Omental fat pad (tissue), 4 donors: ENCODE results near the gene RADIL. TPM values are rescaled to one million over a fixed set of nuclear protein-coding genes. Genes with fewer than 3 reads are reported as not detected.

ENCODE experiments used
- ATAC-seq: fragments of 150-250 bp; one replicate; pipeline ENCODE4 v1.9.1; 2016; ENCODE audit warnings: mild to moderate bottlenecking, moderate library complexity; ENCODE audit not compliant: low FRiP score
- DNase-seq: peaks from one replicate; pipeline ENCODE4 v3.0.0-alpha.2; 2019; ENCODE audit warnings: low spot score
- CTCF ChIP-seq, 3 donors: fragments of 450-650 bp; IDR thresholded peaks; one replicate each; pipeline ENCODE4 v1.5.1; 2016 to 2017; ENCODE audit warnings: antibody characterized with exemption in 3 of 3, mild to moderate bottlenecking in 3 of 3, moderate library complexity in 2 of 3
- total RNA-seq, 4 donors: library from RNA; depleted of rRNA; stranded (reverse); fragments of >200 nt; gene quantifications; one replicate each; pipeline ENCODE4 v1.1.0, GENCODE V29; 2016

RADIL gene
- total RNA-seq, 4 donors from 2014 or later, result 1.1 to 12.3 (median 4.4) TPM

DNA sequence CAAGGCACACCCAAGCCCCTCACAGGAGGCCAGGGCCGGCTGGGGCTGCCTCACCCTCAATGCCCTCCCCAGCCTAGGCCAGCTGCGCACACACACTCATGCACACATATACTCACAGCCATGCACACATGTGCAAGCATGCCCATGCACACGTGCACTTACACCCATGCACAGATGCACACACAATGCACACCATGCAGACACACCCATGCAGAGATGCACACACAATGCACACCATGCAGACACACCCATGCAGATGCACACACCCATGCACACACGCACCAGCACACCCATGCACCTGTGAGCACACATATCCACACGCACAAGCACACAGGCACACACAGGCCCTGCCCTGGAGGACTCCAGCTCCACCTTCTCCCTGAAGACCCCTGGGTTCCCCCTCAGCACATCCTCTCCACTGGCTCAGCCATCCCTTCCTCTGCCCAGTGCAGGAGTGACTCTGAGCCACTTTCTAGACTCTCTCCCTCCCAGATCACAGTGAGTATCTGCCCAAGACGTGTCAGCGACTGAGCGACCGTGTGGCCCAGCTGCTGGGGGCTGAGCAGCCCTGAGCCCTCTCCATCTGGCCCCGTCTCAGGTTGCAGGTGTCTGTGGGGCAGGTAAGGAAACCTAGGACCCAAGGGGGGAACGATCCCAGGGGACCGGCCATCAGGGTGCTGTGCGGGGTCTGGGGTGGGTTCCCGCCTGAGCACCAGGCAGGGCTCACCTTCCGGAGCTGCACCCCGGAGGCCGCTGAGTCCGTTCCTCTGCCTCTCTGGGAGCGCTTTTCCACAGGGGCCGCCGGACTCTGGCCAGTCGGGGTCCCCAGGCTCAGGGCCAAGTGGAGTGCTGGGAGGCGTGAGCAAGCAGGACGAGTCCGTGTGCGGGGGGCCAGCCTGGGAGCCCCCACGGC lies 82.3 kb downstream of the RADIL start:
- ATAC-seq (no peak), DNase-seq (no peak)
- TF ChIP-seq CTCF (IDR thresholded peaks at IDR 0.05), result no peak

DNA sequence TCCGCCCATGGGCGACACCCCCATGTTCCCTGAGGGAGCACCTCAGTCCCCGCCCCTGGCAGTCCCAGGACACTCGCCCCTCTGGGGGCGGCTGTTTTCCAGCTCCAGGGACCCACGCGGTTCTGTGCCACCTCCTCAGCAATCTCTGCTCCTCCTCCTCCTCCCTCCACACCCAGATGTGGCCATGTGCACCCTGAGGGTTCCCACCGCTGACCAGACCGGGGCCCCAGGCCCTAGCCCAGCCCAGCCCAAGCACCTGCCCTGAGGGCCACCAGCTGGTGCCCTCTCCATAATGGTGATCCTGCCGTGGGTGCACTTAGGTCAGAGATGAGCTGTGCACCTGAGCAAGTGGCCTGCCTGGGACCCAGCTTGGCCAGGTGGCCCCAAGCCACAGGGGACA lies 83.0 kb downstream of the RADIL start:
- ATAC-seq, result no peak
- TF ChIP-seq CTCF (IDR thresholded peaks at IDR 0.05), result no peak

GRCh38 chr7:4799508-4800268 lies 83.8 kb downstream of the RADIL start:
- ATAC-seq (no peak), DNase-seq (no peak)
- TF ChIP-seq CTCF (IDR thresholded peaks at IDR 0.05), result no peak

More for the DNA sequence above, 83.0 kb downstream of the RADIL start:
- no peak for DNase-seq

DNA sequence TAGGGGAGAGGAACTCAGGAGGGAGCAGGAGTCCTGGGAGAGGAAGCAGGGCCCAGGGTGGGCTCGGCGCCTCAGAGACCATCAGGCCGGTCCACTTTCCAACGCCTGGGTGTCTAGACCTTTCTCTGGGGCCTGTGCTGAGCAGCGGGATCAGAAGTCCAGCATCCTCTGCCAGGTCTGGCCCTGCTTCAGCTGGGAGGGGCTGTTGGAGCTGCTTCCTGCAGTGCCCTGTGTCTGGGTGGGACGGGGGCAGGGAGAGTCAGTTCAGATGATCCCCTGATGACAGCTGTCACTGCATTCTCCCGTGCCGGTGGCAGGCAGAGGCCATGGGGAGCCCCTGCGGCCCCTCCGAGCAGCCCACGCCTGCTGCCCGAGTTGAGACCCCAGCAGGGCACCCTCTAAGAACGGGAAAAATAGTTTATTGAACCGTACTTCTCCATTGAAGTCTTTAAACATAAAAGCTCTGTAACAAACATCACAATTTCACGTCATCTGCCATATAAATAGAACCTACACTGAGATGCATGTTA lies 84.7 kb downstream of the RADIL start:
- no peak for TF ChIP-seq CTCF (IDR thresholded peaks at IDR 0.05)
- DNase-seq (no peak), ATAC-seq (no peak)

DNA sequence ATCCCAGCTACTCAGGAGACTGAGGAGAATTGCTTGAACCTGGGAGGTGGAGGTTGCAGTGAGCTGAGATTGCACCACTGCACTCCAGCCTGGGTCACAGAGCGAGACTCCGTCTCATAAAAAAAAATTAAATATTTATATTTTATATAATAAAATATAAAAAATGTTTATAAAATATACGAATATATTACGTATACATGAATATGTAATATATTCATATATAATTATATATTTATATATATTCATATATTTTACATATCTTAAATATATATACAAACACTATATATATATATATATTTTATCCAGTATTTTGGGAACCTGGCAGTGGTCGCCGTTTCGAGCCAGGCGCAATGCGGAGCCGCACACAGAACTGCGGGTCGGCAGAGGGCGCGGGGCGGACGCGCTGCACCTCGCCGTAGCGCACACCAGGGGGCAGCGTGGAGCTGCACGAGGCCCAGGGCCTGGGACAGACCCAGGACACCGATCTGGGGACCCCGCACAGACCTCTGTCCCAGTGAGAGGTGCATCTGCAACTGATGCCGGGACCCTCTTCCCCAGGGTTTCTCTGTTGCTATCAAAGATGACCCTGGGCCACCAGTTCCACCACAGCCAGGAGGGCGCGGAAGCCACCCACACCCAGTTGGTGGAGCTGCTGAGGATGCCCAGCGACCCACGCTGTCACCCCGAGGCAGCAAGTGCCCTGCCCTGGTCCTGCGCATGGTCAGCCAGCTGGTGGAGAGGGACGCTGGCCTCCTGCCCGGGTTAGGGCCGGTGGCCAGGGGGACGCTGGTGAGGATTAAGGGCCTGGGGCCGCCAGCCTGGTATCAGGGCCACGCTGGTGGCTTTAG lies 85.4 kb downstream of the RADIL start:
- DNase-seq (no peak), ATAC-seq (no peak)

More for the DNA sequence above, 85.4 kb downstream of the RADIL start:
- TF ChIP-seq CTCF (IDR thresholded peaks at IDR 0.05), result peak in 1 of 3 donors; percentile 37
